IMR-90 (cell line): ENCODE measurements around the gene IL22RA1.

Experiments used
- BHLHE40 ChIP-seq: fragments of 150-350 bp; IDR thresholded peaks from 2 replicates; pipeline ENCODE4 v1.6.1; 2016; ENCODE audit warnings: mild to moderate bottlenecking, low read depth, low read length
- CEBPB ChIP-seq: IDR thresholded peaks from 2 replicates; pipeline ENCODE4 v1.6.1; 2012; ENCODE audit warnings: low read depth, low read length, improper control_type of control experiment
- FOS ChIP-seq: fragments of 150-350 bp; IDR thresholded peaks from 2 replicates; pipeline ENCODE4 v1.6.1; 2016; ENCODE audit warnings: low read depth, low read length
- MAFK ChIP-seq: IDR thresholded peaks from 2 replicates; pipeline ENCODE4 v1.6.1; 2012; ENCODE audit warnings: low read depth, low read length, improper control_type of control experiment
- MAZ ChIP-seq: IDR thresholded peaks from 2 replicates; pipeline ENCODE4 v1.6.1; 2012; ENCODE audit warnings: low read depth, mild to moderate bottlenecking, low read length, improper control_type of control experiment, moderate library complexity, borderline replicate concordance
- MXI1 ChIP-seq: IDR thresholded peaks from 2 replicates; pipeline ENCODE4 v1.6.1; 2012; ENCODE audit warnings: low read depth, mild to moderate bottlenecking, low read length, moderate library complexity, borderline replicate concordance
- NFE2L2 ChIP-seq: fragments of 150-350 bp; IDR thresholded peaks from 2 replicates; pipeline ENCODE4 v1.6.1; 2016; ENCODE audit warnings: low read depth, mild to moderate bottlenecking, low read length
- POLR2A ChIP-seq: IDR thresholded peaks from 2 replicates; pipeline ENCODE4 v1.6.1; 2012; ENCODE audit warnings: mild to moderate bottlenecking, low read depth, low read length
- RAD21 ChIP-seq: IDR thresholded peaks from 2 replicates; pipeline ENCODE4 v1.6.1; 2012; ENCODE audit warnings: low read length, improper control_type of control experiment
- RCOR1 ChIP-seq: IDR thresholded peaks from 2 replicates; pipeline ENCODE4 v1.6.1; 2012; ENCODE audit warnings: mild to moderate bottlenecking, low read length, improper control_type of control experiment; ENCODE audit not compliant: insufficient replicate concordance
- RFX5 ChIP-seq: IDR thresholded peaks from 2 replicates; pipeline ENCODE4 v1.8.0; 2012; ENCODE audit warnings: low read depth, mild to moderate bottlenecking, low read length, moderate library complexity
- SMC3 ChIP-seq: fragments of 150-350 bp; IDR thresholded peaks from 2 replicates; pipeline ENCODE4 v1.6.1; 2016; ENCODE audit warnings: low read depth, mild to moderate bottlenecking, antibody characterized with exemption, low read length, moderate library complexity
- TF ChIP-seq, protein P1 (sequence below): conservative IDR thresholded peaks from 2 replicates; pipeline ENCODE4 v1.5.1; 2012; ENCODE audit warnings: mild to moderate bottlenecking, low read depth, low read length, improper control_type of control experiment
- TF ChIP-seq, protein P2 (sequence below): fragments of 150-350 bp; IDR thresholded peaks from 2 replicates; pipeline ENCODE4 v1.6.1; 2017; ENCODE audit warnings: mild to moderate bottlenecking, antibody characterized with exemption, low read length, low read depth

DNA sequence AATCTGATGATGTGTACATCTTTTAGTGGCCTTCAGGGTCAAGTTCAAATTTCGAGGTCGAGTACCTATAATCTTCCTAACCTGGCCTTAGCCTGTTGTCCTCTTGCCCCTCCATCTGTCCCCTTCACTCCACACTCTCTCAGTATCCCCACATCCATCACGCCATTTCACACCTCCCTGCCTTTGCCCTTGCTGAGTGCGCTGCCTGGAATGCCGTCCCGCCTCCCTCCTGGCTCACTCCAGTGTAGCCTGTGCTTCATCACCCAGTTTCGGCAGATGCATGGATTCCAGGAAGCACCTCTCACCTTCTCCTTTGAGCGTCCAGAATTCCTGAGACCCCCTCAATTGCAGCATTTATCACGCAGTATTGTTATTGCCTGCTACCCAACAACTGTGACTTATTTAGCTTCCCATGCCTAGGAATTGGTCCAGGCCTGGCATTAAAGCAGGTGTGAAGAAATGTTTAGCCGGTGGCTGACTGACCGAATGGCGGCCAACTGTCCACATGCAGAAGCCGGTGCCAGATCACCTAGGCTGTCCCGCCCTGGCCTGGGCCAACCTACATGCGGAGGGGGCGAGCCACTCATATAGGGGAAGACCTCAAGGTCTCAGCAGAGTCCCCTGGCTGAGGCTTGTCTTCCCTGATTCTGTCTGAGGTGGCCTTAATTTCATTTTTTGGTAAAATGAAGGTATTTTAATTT lies 65.5 kb downstream of the IL22RA1 start:
- TF ChIP-seq, protein P1, sequence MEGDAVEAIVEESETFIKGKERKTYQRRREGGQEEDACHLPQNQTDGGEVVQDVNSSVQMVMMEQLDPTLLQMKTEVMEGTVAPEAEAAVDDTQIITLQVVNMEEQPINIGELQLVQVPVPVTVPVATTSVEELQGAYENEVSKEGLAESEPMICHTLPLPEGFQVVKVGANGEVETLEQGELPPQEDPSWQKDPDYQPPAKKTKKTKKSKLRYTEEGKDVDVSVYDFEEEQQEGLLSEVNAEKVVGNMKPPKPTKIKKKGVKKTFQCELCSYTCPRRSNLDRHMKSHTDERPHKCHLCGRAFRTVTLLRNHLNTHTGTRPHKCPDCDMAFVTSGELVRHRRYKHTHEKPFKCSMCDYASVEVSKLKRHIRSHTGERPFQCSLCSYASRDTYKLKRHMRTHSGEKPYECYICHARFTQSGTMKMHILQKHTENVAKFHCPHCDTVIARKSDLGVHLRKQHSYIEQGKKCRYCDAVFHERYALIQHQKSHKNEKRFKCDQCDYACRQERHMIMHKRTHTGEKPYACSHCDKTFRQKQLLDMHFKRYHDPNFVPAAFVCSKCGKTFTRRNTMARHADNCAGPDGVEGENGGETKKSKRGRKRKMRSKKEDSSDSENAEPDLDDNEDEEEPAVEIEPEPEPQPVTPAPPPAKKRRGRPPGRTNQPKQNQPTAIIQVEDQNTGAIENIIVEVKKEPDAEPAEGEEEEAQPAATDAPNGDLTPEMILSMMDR: no peak
- TF ChIP-seq POLR2A (no peak), BHLHE40 (no peak), MAZ (no peak), RFX5 (no peak), NFE2L2 (no peak), RAD21 (no peak), RCOR1 (no peak), SMC3 (no peak), FOS (no peak), MXI1 (no peak), CEBPB (no peak), MAFK (no peak)
- TF ChIP-seq, protein P2, sequence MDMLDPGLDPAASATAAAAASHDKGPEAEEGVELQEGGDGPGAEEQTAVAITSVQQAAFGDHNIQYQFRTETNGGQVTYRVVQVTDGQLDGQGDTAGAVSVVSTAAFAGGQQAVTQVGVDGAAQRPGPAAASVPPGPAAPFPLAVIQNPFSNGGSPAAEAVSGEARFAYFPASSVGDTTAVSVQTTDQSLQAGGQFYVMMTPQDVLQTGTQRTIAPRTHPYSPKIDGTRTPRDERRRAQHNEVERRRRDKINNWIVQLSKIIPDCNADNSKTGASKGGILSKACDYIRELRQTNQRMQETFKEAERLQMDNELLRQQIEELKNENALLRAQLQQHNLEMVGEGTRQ: no peak
